H9 (cell line): ENCODE results near the gene AMBRA1. TPM values are rescaled to one million over a fixed set of nuclear protein-coding genes. Genes with fewer than 3 reads are reported as not detected.

Experiments
- DNase-seq: peaks from one replicate; pipeline ENCODE4 v3.0.0-alpha.2; 2017
- H2AFZ ChIP-seq: one replicate; pipeline ENCODE4 v1.6.1; 2013; ENCODE audit warnings: mild to moderate bottlenecking, low read length, control low read depth, moderate library complexity
- H2AK5ac ChIP-seq: 2 replicates; pipeline ENCODE4 v1.6.1; 2013; ENCODE audit warnings: low read length, control low read depth, mixed read lengths; ENCODE audit not compliant: insufficient read length
- H2BK120ac ChIP-seq: one replicate; pipeline ENCODE4 v1.6.1; 2013; ENCODE audit warnings: low read depth, mild to moderate bottlenecking, low read length, control low read depth, inconsistent platforms; ENCODE audit not compliant: poor library complexity, severe bottlenecking
- H2BK12ac ChIP-seq: 2 replicates; pipeline ENCODE4 v1.6.1; 2013; ENCODE audit warnings: low read length, control low read depth, mixed read lengths, low read depth; ENCODE audit not compliant: insufficient read length
- H2BK15ac ChIP-seq: 2 replicates; pipeline ENCODE4 v1.6.1; 2013; ENCODE audit warnings: low read depth, low read length, control low read depth
- H2BK20ac ChIP-seq: one replicate; pipeline ENCODE4 v1.6.1; 2013; ENCODE audit warnings: low read depth, mild to moderate bottlenecking, low read length, control low read depth, inconsistent platforms; ENCODE audit not compliant: poor library complexity, severe bottlenecking
- H2BK5ac ChIP-seq: 2 replicates; pipeline ENCODE4 v1.6.1; 2013; ENCODE audit warnings: low read length, control low read depth, mixed read lengths; ENCODE audit not compliant: insufficient read length
- H3K14ac ChIP-seq: 2 replicates; pipeline ENCODE4 v1.6.1; 2013; ENCODE audit warnings: low read length, control low read depth; ENCODE audit not compliant: insufficient read depth
- H3K18ac ChIP-seq: 2 replicates; pipeline ENCODE4 v1.6.1; 2013; ENCODE audit warnings: low read depth, mild to moderate bottlenecking, mixed read lengths, low read length, control low read depth; ENCODE audit not compliant: insufficient read length
- H3K23ac ChIP-seq: 2 replicates; pipeline ENCODE4 v1.6.1; 2013; ENCODE audit warnings: low read length, control low read depth, mixed read lengths, low read depth; ENCODE audit not compliant: insufficient read length
- H3K23me2 ChIP-seq: 2 replicates; pipeline ENCODE4 v1.6.1; 2013; ENCODE audit warnings: low read depth, mild to moderate bottlenecking, mixed read lengths, low read length, control low read depth; ENCODE audit not compliant: insufficient read length, poor library complexity, severe bottlenecking
- H3K27ac ChIP-seq: 2 replicates; pipeline ENCODE4 v1.5.1; 2013; ENCODE audit warnings: low read length, control low read depth, mixed read lengths, low read depth; ENCODE audit not compliant: insufficient read length
- H3K27me3 ChIP-seq: 2 replicates; pipeline ENCODE4 v1.6.1; 2013; ENCODE audit warnings: low read length, control low read depth, inconsistent platforms; ENCODE audit not compliant: insufficient read depth
- H3K4ac ChIP-seq: 2 replicates; pipeline ENCODE4 v1.6.1; 2013; ENCODE audit warnings: low read depth, mild to moderate bottlenecking, control low read depth, inconsistent platforms, low read length, moderate library complexity
- H3K4me1 ChIP-seq: 2 replicates; pipeline ENCODE4 v1.6.1; 2013; ENCODE audit warnings: low read length, control low read depth, inconsistent platforms; ENCODE audit not compliant: insufficient read depth
- H3K4me2 ChIP-seq: 2 replicates; pipeline ENCODE4 v1.6.1; 2013; ENCODE audit warnings: low read length, control low read depth, mixed read lengths; ENCODE audit not compliant: insufficient read length, insufficient read depth
- H3K56ac ChIP-seq: 2 replicates; pipeline ENCODE4 v1.6.1; 2013; ENCODE audit warnings: low read depth, mild to moderate bottlenecking, mixed read lengths, low read length, control low read depth; ENCODE audit not compliant: insufficient read length
- H3K79me1 ChIP-seq: 2 replicates; pipeline ENCODE4 v1.6.1; 2013; ENCODE audit warnings: low read depth, mild to moderate bottlenecking, moderate library complexity, low read length, control low read depth, inconsistent platforms; ENCODE audit not compliant: insufficient read depth, poor library complexity, severe bottlenecking
- H3K79me2 ChIP-seq: 2 replicates; pipeline ENCODE4 v1.6.1; 2013; ENCODE audit warnings: low read length, control low read depth, inconsistent platforms; ENCODE audit not compliant: insufficient read depth
- H3K9ac ChIP-seq: 2 replicates; pipeline ENCODE4 v1.6.1; 2013; ENCODE audit warnings: low read length, control low read depth, mixed read lengths; ENCODE audit not compliant: insufficient read length; ENCODE audit errors: extremely low read depth
- H3K9me3 ChIP-seq: one replicate; pipeline ENCODE4 v1.6.1; 2013; ENCODE audit warnings: low read depth, low read length, inconsistent platforms; ENCODE audit not compliant: control insufficient read depth
- H3T11ph ChIP-seq: one replicate; pipeline ENCODE4 v1.6.1; 2013; ENCODE audit warnings: mild to moderate bottlenecking, low read length, control low read depth, inconsistent platforms
- H4K20me1 ChIP-seq: one replicate; pipeline ENCODE4 v1.6.1; 2013; ENCODE audit not compliant: control insufficient read depth, insufficient read length, insufficient read depth
- H4K5ac ChIP-seq: 2 replicates; pipeline ENCODE4 v1.6.1; 2013; ENCODE audit warnings: low read depth, mild to moderate bottlenecking, mixed read lengths, low read length, control low read depth; ENCODE audit not compliant: insufficient read length
- H4K8ac ChIP-seq: replicated peaks from 2 replicates; pipeline ENCODE4 v1.6.1; 2013; ENCODE audit warnings: low read length, control low read depth, mixed read lengths, low read depth; ENCODE audit not compliant: insufficient read length
- H4K91ac ChIP-seq: 2 replicates; pipeline ENCODE4 v1.6.1; 2013; ENCODE audit warnings: low read depth, mild to moderate bottlenecking, moderate library complexity, mixed read lengths, low read length, control low read depth; ENCODE audit not compliant: insufficient read length
- H3K27ac Mint-ChIP-seq, 3 experiments: 2 replicates in 2 of 3; 3 replicates in 1 of 3; pipeline ENCODE4 v1.8.0; 2020 to 2021; ENCODE audit warnings: mixed read lengths in 3 of 3, mild to moderate bottlenecking in 1 of 3, moderate library complexity in 1 of 3
- H3K27me3 Mint-ChIP-seq: 2 replicates; pipeline ENCODE4 v1.8.0; 2021; ENCODE audit warnings: low read depth, mild to moderate bottlenecking, moderate library complexity, mixed read lengths
- H3K36me3 Mint-ChIP-seq, 3 experiments: 2 replicates in 2 of 3; 3 replicates in 1 of 3; pipeline ENCODE4 v1.8.0; 2020 to 2021; ENCODE audit warnings: low read depth in 3 of 3, mixed read lengths in 3 of 3; ENCODE audit not compliant: insufficient read depth in 1 of 3
- H3K4me1 Mint-ChIP-seq, 2 experiments: 2 replicates each; pipeline ENCODE4 v1.8.0; 2020; ENCODE audit warnings: mixed read lengths in 2 of 2
- H3K4me3 Mint-ChIP-seq, 2 experiments: 2 replicates in 1 of 2; 3 replicates in 1 of 2; pipeline ENCODE4 v1.8.0; 2020 to 2021; ENCODE audit warnings: mild to moderate bottlenecking in 2 of 2, mixed read lengths in 2 of 2, moderate library complexity in 1 of 2
- H3K9me3 Mint-ChIP-seq, 2 experiments: 2 replicates in 1 of 2; 3 replicates in 1 of 2; pipeline ENCODE4 v1.8.0; 2020; ENCODE audit warnings: mild to moderate bottlenecking in 2 of 2, mixed read lengths in 2 of 2, moderate library complexity in 1 of 2
- CTCF ChIP-seq: fragments of 200-600 bp; sonication (generic); conservative IDR thresholded peaks from 3 replicates; pipeline ENCODE4 v1.8.0; 2021; ENCODE audit warnings: antibody characterized with exemption, mild to moderate bottlenecking
- WGBS: extraction: QIAGEN DNeasy Blood & Tissue Kit; methylation state at CpG from one replicate; pipeline ENCODE4 v1.1.7; 2013; ENCODE audit warnings: missing lambda C conversion rate, low lambda C conversion rate, mixed read lengths; ENCODE audit not compliant: insufficient read length; ENCODE audit errors: extremely low coverage; 5-methylcytosine and 5-hydroxymethylcytosine counted together
- total RNA-seq: library from RNA; stranded (reverse); gene quantifications from 2 replicates; pipeline ENCODE4 v1.2.1, GENCODE V29; 2021

The AMBRA1 gene
- total RNA-seq, 1 experiment from 2014 or later: 37.5 TPM

- H4K91ac ChIP-seq: no peak overlapping the region
- H3K14ac ChIP-seq: no peak overlapping the region
- H3K23ac ChIP-seq: no peak overlapping the region
- H3K27ac Mint-ChIP-seq: peak overlapping the region in 2 of 3 experiments; percentile 18 to 21; a peak in 3 of 7 replicates
- H4K20me1 ChIP-seq: no peaks in the 10 kb centered on the region
- no peak overlapping the region for H3K4ac ChIP-seq
- H2BK20ac ChIP-seq: peak overlapping the region; percentile 27
- no peak overlapping the region for H3K9ac ChIP-seq
- H3K27me3 ChIP-seq: no peaks in the 10 kb centered on the region
- no peak overlapping the region for H3K27ac ChIP-seq
- H2AK5ac ChIP-seq: no peak overlapping the region
- no peaks in the 10 kb centered on the region for H3K79me1 ChIP-seq
- H3K79me2 ChIP-seq: no peaks in the 10 kb centered on the region
- no peak overlapping the region for H4K5ac ChIP-seq
- H3K36me3 Mint-ChIP-seq: peaks cover 6 to 17% (median 10%) of the 10 kb centered on the region in 3 experiments; a peak in 6 of 7 replicates
- H3K4me2 ChIP-seq: no peak overlapping the region
- no peak overlapping the region for H4K8ac ChIP-seq
- H3K9me3 Mint-ChIP-seq: no peaks in the 10 kb centered on the region
- H3K4me1 ChIP-seq: peaks cover 7% of the 10 kb centered on the region; the same call in 1 of the 2 replicates
- H3K27me3 Mint-ChIP-seq: no peaks in the 10 kb centered on the region
- no peak for DNase-seq
- TF ChIP-seq CTCF: no peak
- H2BK120ac ChIP-seq: no peak overlapping the region
- H3K4me1 Mint-ChIP-seq: peaks cover 21 to 27% of the 10 kb centered on the region in 2 experiments
- no CpG with 5 or more reads among the region's 2 CpGs for WGBS
- H2BK5ac ChIP-seq: no peak overlapping the region
- H2BK12ac ChIP-seq: no peak overlapping the region
- no peak overlapping the region for H2AFZ ChIP-seq
- no peak overlapping the region for H3K56ac ChIP-seq
- H3K4me3 Mint-ChIP-seq: no peak overlapping the region
- H2BK15ac ChIP-seq: no peak overlapping the region
- no peak overlapping the region for H3K18ac ChIP-seq
- no peak overlapping the region for H3T11ph ChIP-seq
- H3K23me2 ChIP-seq: no peaks in the 10 kb centered on the region
- no peaks in the 10 kb centered on the region for H3K9me3 ChIP-seq
Measured at GRCh38 chr11:46506483-46506791, 87.4 kb downstream of the AMBRA1 start.
